Lower leg skin (tissue), 3 donors: Measurements from ENCODE around the gene CLN6.

Experiments used
- CTCF ChIP-seq, 3 donors: fragments of 450-650 bp; IDR thresholded peaks; one replicate each; pipeline ENCODE4 v1.5.1; 2016; ENCODE audit warnings: antibody characterized with exemption in 3 of 3, mild to moderate bottlenecking in 3 of 3, moderate library complexity in 2 of 3
- POLR2A ChIP-seq, 2 donors: fragments of 450-650 bp; IDR thresholded peaks; one replicate each; pipeline ENCODE4 v1.6.1; 2016 to 2017; ENCODE audit warnings: antibody characterized with exemption in 2 of 2, mild to moderate bottlenecking in 1 of 2, moderate library complexity in 1 of 2

- TF ChIP-seq CTCF (IDR thresholded peaks at IDR 0.05) (no peak), POLR2A (IDR thresholded peaks at IDR 0.05) (no peak)
Observed at GRCh38 chr15:68208136-68208535, 21.4 kb downstream of the CLN6 start.
